NCI-H345 treated with DMSO at 0.1 percent for 48 hours (cell line): Measurements from ENCODE around the gene GRIK2.

Experiments
- DNase-seq: peaks from one replicate; lab custom pipeline; 2025; ENCODE audit not compliant: unreplicated experiment; lab: John Stamatoyannopoulos, UW

Gene GRIK2

DNA sequence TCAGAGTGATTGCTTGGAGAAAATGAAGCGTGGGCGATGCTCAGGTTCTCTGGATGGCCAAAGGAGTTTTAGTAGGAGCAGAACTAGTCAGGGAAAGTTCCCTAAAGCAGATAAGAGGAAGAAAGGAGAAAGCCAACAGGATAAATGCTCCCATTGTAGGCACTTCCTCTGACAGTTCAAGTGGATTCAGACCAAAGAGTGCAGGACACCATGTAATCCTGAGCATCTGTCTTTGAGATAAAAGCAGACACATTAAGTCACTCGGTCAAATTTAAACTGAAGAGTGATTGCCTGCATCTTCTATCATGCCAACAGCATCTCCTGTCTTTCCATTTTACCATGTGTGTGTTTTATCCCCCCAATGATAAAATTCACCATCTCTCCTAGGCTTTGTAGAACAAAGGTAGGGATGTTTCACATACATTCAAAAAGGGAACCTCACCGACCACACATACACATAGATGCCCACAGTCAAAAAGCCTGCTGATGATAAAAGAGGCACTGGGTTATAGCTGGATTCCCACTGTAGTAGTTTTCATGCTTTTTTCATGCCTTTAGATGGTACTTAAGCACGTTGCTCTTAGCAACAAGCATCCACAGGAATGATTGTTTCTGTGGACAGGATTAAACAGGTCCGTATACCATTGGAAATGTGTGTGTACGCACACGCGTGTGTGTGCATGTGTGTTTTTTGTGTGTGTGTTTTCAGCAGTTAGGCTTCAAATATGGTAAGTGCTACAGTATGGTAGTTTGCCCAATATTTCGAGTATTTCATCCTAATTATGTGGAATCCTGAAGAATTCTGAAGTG is 7.0 kb downstream of the GRIK2 start:
- no peak for DNase-seq

DNA sequence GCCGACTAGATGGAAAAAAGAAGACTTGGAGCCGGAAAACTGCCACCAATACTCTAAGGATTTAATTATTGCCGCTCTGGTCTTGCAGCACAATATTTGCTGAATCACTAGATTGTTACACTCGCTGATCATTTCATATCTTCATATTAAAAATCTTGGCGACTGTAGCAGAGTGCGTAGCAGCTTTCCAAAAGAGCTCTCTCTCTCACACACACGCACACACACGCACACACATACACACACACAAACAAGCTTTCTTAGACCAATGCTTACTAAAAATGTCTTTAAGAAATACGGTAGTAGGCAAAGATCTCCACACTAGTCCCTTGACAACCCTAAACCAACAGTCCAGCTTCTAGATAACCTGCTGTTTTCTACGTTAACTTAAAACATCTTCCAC is 7.7 kb downstream of the GRIK2 start:
- no peak for DNase-seq

DNA sequence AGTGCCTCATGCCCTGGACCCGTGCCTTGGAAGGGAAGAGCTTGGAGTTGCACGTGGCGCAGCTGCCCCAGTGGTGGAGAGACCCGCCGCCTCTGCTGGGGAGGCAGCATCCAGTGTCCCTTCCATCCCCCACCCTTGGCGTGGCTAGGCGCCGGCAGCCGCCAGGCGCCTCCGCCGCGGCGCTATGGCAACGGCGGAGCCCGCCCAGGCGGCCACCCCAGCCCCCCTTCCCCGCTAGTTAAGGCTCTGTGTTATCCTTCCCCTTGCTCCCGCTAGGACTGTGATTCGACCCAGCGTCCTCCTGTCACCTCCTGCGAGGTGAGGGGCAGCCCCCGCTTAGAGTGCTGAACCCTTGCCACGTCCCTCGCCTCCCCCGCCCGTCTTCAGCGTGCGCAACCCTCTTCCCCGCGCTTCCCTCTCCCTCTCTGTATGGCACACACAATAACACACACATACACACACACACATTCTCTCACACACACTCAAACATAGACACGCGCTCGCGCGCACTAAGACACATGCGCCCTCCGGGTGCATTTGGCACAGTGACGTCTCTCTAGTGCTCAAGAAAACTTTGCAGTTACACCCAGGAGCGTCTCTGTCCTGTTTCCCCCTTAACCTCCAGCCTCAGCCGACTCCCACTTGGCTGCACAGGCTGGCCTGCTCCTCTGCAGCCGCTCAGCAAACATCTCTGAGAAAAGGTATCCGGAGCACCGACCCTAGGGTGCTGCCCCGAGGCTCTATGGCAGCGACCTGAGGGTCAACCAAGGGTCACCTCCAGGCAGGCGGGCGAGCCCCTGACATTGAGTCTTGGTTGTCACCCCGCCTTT is 8.5 kb downstream of the GRIK2 start:
- DNase-seq = no peak

DNA sequence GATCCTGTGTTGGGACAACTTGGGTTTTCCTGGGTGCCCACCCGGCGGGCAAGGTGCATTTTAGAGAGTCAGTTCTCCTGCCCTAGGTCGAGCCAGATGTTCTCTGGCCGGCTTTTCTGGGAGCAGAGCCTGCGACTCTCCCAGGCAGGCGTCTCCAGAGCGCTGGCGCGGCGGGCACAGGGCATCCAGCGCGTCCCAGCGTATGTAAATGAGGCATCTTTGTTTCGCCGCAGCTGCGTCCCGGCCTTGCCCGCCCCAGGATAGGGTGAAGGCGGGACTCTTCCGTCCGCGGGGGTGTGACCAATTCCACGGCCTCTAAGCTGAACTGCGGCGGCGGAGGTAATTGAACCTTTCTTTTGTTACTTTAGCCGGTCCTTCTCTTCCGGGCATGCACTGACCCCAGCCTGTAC is 9.1 kb downstream of the GRIK2 start:
- no peak for DNase-seq

DNA sequence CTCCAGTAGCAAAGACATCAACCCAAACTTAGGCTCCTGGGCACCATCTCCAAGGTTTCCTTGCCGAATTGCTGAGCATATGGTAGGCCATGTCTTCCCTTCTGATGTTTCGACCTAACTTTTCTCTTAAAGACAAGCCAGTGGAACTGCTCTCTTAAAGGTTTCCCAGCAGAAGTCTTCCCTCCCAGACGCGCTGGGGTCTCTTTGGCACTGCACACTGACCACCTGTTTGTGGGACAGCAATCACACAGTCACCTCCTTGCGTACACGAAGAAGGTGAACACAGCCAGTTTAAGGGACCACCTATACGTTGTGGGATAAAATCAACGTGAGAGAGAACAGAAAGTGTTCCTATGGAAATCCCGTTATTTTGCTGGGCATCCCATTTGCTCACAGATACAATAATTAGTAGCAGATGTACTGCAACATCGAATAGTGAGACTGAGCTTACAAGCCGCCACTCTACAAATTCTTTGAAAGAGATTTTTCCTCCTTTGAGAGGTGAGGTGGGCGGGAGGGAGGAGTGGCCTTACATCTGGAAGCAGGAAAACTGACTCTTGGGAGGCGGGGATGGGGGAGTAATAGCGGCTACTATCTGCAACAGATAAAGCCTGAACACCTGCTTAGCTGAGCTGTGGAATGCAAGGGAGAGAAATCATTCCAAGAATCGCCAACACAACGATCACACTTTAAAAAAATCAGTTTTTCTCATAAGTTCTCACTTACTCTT is 9.9 kb downstream of the GRIK2 start:
- DNase-seq = no peak

DNA sequence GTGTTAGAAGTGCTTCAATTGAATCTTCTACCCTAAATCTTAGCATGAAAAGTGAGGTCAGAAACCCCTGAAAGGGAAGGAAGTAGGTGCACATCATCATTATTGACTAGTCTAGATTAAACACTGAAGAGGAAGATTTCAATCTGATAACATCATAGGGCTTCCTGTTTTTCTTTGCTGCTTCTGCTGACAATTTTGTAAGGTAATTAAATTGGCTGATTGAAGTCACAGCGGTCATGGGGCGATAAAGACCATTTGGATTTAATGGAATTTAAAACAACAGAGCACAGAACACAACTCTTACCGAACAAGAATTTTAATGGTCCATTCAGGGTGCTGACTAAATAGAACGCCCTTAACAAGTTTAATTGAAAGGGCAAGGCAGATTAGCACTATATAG is 11.3 kb downstream of the GRIK2 start:
- DNase-seq = no peak

GRCh38 chr6:101413773-101414172 is 20.3 kb downstream of the GRIK2 start:
- DNase-seq = no peak

- DNase-seq = no peak
Observed at GRCh38 chr6:101417900-101418299, 24.4 kb downstream of the GRIK2 start.

- DNase-seq = no peak
Observed at GRCh38 chr6:101422251-101422650, 28.7 kb downstream of the GRIK2 start.

DNA sequence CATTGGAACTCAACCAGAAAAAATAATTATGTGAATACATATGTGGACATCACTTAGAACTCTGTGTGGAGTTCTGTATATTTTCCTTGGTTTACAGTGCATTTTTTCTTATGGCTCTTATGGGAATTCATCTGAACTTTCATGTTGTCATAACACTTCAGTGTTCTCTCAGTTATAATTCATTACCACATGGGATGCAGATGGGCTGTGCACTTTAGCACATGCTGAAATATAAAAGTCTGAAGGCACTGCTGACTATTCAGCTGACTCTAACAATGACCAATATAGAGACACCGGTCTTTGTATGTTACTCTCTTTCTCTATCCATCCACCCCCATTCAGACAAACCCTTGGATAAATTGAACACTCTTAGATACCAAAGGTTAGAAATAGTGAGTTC is 29.3 kb downstream of the GRIK2 start:
- no peak for DNase-seq

DNA sequence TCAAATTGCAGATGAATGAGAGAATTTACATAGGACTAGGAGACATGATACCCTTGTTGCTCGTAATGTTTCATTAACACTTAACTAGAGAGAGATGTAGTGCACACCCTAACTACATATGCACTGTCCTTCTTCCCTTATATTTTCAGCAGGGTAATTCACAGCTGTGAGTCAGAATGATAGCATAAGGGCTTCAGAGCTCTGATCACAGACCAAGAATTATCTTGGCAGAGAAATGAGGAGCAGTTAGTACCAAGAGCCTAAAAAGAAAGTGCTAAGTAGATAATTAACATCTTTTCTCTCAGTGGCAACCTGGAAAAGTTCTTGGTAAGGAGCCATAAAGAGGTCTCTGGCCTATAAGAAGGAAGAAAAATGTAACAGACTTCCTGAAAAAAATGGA is 35.8 kb downstream of the GRIK2 start:
- no peak for DNase-seq

- no peak for DNase-seq
Observed at GRCh38 chr6:101429845-101430244, 36.3 kb downstream of the GRIK2 start.

- no peak for DNase-seq
Observed at GRCh38 chr6:101433141-101433540, 39.6 kb downstream of the GRIK2 start.

DNA sequence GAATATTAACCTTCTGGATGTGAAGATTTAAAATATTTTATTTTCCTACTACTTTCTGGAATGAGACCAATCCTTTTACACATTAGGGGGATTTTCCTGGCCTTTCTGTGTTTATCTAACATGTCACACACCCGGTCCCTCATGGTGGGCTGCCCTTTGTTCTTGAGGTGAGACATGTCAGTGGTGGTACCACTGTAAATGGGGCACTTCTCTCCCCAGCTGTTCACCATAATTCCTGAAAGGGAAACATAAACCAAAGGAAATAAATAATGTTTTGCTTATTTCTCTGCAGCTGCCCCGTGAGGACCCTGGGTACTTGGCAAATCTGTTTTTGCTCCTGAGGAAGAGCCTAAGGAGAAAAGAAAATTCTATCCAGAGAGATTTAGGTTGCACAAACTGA is 41.1 kb downstream of the GRIK2 start:
- no peak for DNase-seq

- no peak for DNase-seq
Observed at GRCh38 chr6:101435038-101435437, 41.5 kb downstream of the GRIK2 start.

DNA sequence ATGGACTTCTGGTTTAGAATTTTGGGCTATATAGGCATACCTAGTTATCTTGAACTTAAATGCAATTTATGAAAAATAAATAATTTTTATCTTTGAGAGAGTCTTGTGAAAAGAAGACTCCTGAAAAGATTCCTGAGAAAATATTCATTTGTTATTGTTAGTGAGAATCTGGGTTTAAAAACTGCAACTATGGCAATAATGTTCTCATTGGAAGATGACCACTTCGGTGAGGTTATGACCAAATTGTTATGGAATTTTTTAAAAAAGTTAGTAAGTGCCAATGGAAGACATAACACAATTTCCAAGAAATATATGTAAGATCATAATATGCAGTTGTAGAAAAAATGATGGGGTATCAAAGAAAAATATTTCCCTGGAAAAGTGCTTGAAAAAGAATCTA is 46.3 kb downstream of the GRIK2 start:
- no peak for DNase-seq

- DNase-seq = no peak
Observed at GRCh38 chr6:101443315-101443714, 49.8 kb downstream of the GRIK2 start.

GRCh38 chr6:101444717-101445116 is 51.2 kb downstream of the GRIK2 start:
- DNase-seq = no peak

GRCh38 chr6:101445527-101445926 is 52.0 kb downstream of the GRIK2 start:
- no peak for DNase-seq

DNA sequence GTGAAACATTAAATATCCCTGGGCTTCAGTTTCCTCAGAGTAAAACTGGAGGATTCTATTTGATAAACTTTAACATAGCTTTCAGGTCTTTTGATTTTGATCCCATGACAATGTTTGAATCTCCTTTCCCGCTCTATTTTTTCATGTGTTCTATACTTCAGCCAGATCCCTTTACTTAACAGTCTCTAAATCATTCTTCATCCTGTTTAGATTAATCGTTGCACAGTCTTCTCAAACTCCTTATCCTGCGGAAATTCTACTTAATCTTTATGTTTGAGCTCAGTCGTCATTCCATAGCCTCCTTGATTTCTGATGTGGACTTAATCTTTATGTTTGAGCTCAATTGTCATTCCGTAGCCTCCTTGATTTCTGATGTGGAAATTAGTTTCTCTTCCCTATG is 57.4 kb downstream of the GRIK2 start:
- DNase-seq = no peak

GRCh38 chr6:101451981-101452380 is 58.5 kb downstream of the GRIK2 start:
- no peak for DNase-seq

DNA sequence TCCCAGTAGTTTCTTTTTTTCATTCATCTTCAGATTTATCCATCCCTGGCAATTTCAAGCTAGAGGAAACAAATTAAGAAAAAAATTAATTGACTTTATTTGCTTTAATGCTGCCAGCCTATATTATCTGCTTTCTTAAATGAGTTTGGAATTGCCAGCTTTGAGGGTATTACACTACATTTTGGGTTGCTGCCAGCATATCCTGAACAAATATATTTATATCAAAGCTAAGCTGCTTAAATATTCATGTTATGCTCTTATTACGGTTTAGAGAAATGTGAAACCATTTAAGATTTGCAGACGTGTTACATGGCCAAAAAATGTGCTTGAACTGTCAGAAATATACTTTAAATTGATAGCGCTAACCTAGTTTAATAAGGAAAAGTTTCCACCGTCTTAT is 59.7 kb downstream of the GRIK2 start:
- DNase-seq = no peak
